Liver (tissue), 3 donors: ENCODE results near the gene CARMIL3.

ENCODE experiments used
- ATF3 ChIP-seq: IDR thresholded peaks from 2 replicates; pipeline ENCODE4 v1.6.1; 2016; ENCODE audit warnings: antibody characterized with exemption
- CTCF ChIP-seq: fragments of 150-350 bp; IDR thresholded peaks from 2 replicates; pipeline ENCODE4 v1.5.1; 2017; ENCODE audit warnings: improper control_type of control experiment, low read depth, low read length; ENCODE audit not compliant: missing input control
- FOXA2 ChIP-seq: IDR thresholded peaks from 2 replicates; pipeline ENCODE4 v1.6.1; 2016; ENCODE audit warnings: antibody characterized with exemption
- HNF4A ChIP-seq, 2 donors: conservative IDR thresholded peaks; 2 replicates each; pipeline ENCODE4 v1.6.1; 2016; ENCODE audit warnings: antibody characterized with exemption in 2 of 2, mild to moderate bottlenecking in 2 of 2
- JUND ChIP-seq, 2 donors: IDR thresholded peaks; 2 replicates each; pipeline ENCODE4 v1.6.1; 2016; ENCODE audit warnings: antibody characterized with exemption in 2 of 2
- SP1 ChIP-seq: IDR thresholded peaks from 2 replicates; pipeline ENCODE4 v1.6.1; 2018; ENCODE audit warnings: antibody characterized with exemption, mild to moderate bottlenecking
- TAF1 ChIP-seq: conservative IDR thresholded peaks from 2 replicates; pipeline ENCODE4 v1.6.1; 2016; ENCODE audit warnings: antibody characterized with exemption, mild to moderate bottlenecking
- YY1 ChIP-seq: IDR thresholded peaks from 2 replicates; pipeline ENCODE4 v1.6.1; 2016; ENCODE audit warnings: antibody characterized with exemption, mild to moderate bottlenecking
- donor health status: healthy.
- donor health status: healthy.

GRCh38 chr14:24110523-24110922 lies 58.7 kb downstream of the CARMIL3 start:
- TF ChIP-seq CTCF (no peak), JUND (IDR thresholded peaks at IDR 0.05) (no peak), YY1 (no peak), ATF3 (no peak), TAF1 (no peak), FOXA2 (no peak), SP1 (no peak), HNF4A (conservative IDR thresholded peaks at IDR 0.05) (no peak)
